ENCODE data around the gene EFNA2.

The EFNA2 gene

GRCh38 chr19:1248786-1249297 is 36.8 kb upstream of the EFNA2 start:
- Histone ChIP-seq H3K23ac (ENCODE audit: low read depth, low read length, poor library complexity) (peak overlapping the region; percentile 97), H3K14ac (ENCODE audit: low read length) (no peak overlapping the region), H3K9ac (ENCODE audit: low read depth, low read length, poor library complexity) (peak overlapping the region; percentile 91), H2BK12ac (ENCODE audit: low read length) (no peak overlapping the region), H4K8ac (ENCODE audit: low read depth, low read length) (no peak overlapping the region), H3K4ac (ENCODE audit: low read length) (peak overlapping the region; percentile 53), H4K91ac (ENCODE audit: low read depth, low read length, poor library complexity) (no peak overlapping the region), H3K18ac (ENCODE audit: low read length) (peak overlapping the region; percentile 98), H3K4me2 (ENCODE audit: insufficient read depth, low read length, poor library complexity, severe bottlenecking) (peak overlapping the region; percentile 64), H2AK5ac (ENCODE audit: low read depth, low read length) (peak overlapping the region; percentile 92), H3K9me3 (replicated peaks in 1 of 2; ENCODE audit: control insufficient read depth in 2 of 2, insufficient read depth in 1 of 2, low read depth in 1 of 2, low read length in 2 of 2) (no peaks in the 10 kb centered on the region), H2BK120ac (ENCODE audit: low read depth, low read length) (peak overlapping the region; percentile 87), H3K79me1 (ENCODE audit: low read depth, low read length) (peaks cover 21% of the 10 kb centered on the region), H3K36me3 (replicated peaks in 1 of 2; ENCODE audit: control insufficient read depth in 2 of 2, insufficient read depth in 2 of 2, low read length in 2 of 2) (peaks cover 16 to 34% of the 10 kb centered on the region in 2 donors), H2BK5ac (ENCODE audit: low read length) (peak overlapping the region; percentile 93), H3K4me3 (ENCODE audit: low read length in 2 of 2) (peak overlapping the region; percentile 95 to 98), H2BK15ac (ENCODE audit: low read length) (peak overlapping the region; percentile 83), H2AFZ (ENCODE audit: low read length) (peak overlapping the region; percentile 86), H3K27ac (replicated peaks; ENCODE audit: low read length) (peak overlapping the region; percentile 95), H3K4me1 (ENCODE audit: control insufficient read depth in 2 of 2, insufficient read depth in 1 of 2, low read depth in 1 of 2, low read length in 2 of 2) (peaks cover 14 to 38% of the 10 kb centered on the region in 2 donors), H3K27me3 (ENCODE audit: control insufficient read depth in 3 of 3, insufficient read depth in 3 of 3, low read depth in 1 of 3, low read length in 3 of 3) (no peaks in the 10 kb centered on the region)
- no CpG with 5 or more reads among the region's 74 CpGs for WGBS, 2 donors (ENCODE audit: extremely low coverage in 2 of 2, insufficient read length in 2 of 2, insufficient replicate concordance in 1 of 2)
- DNase-seq (ENCODE audit: low spot score), result no peak

GRCh38 chr19:1249298-1249989 is 36.2 kb upstream of the EFNA2 start:
- Histone ChIP-seq H3K4me1 (ENCODE audit: control insufficient read depth in 2 of 2, insufficient read depth in 1 of 2, low read depth in 1 of 2, low read length in 2 of 2) (peaks cover 16 to 39% of the 10 kb centered on the region in 2 donors), H3K27me3 (ENCODE audit: control insufficient read depth in 3 of 3, insufficient read depth in 3 of 3, low read depth in 1 of 3, low read length in 3 of 3) (no peaks in the 10 kb centered on the region), H2BK15ac (ENCODE audit: low read length) (peak overlapping the region; percentile 81), H3K23ac (ENCODE audit: low read depth, low read length, poor library complexity) (peak overlapping the region; percentile 100), H3K9me3 (replicated peaks in 1 of 2; ENCODE audit: control insufficient read depth in 2 of 2, insufficient read depth in 1 of 2, low read depth in 1 of 2, low read length in 2 of 2) (no peaks in the 10 kb centered on the region), H2AFZ (ENCODE audit: low read length) (no peak overlapping the region), H3K79me1 (ENCODE audit: low read depth, low read length) (peaks cover 22% of the 10 kb centered on the region), H4K91ac (ENCODE audit: low read depth, low read length, poor library complexity) (no peak overlapping the region), H3K18ac (ENCODE audit: low read length) (peak overlapping the region; percentile 98), H2BK120ac (ENCODE audit: low read depth, low read length) (peak overlapping the region; percentile 87), H3K4me3 (ENCODE audit: low read length in 2 of 2) (peak overlapping the region; percentile 98 to 99), H3K36me3 (replicated peaks in 1 of 2; ENCODE audit: control insufficient read depth in 2 of 2, insufficient read depth in 2 of 2, low read length in 2 of 2) (peaks cover 22 to 35% of the 10 kb centered on the region in 2 donors), H3K4me2 (ENCODE audit: insufficient read depth, low read length, poor library complexity, severe bottlenecking) (peak overlapping the region; percentile 64), H3K27ac (replicated peaks; ENCODE audit: low read length) (peak overlapping the region; percentile 95), H4K8ac (ENCODE audit: low read depth, low read length) (no peak overlapping the region), H3K14ac (ENCODE audit: low read length) (peak overlapping the region; percentile 14), H2BK5ac (ENCODE audit: low read length) (peak overlapping the region; percentile 99), H2AK5ac (ENCODE audit: low read depth, low read length) (peak overlapping the region; percentile 92), H3K4ac (ENCODE audit: low read length) (peak overlapping the region; percentile 53), H2BK12ac (ENCODE audit: low read length) (no peak overlapping the region), H3K9ac (ENCODE audit: low read depth, low read length, poor library complexity) (peak overlapping the region; percentile 97)
- WGBS, 2 donors (ENCODE audit: extremely low coverage in 2 of 2, insufficient read length in 2 of 2, insufficient replicate concordance in 1 of 2), result no CpG with 5 or more reads among the region's 102 CpGs
- DNase-seq (ENCODE audit: low spot score), result peak; percentile 97

- peak overlapping the region; percentile 92 for H2AK5ac ChIP-seq (ENCODE audit: low read depth, low read length)
- H3K79me1 ChIP-seq (ENCODE audit: low read depth, low read length), result peaks cover 26% of the 10 kb centered on the region
- no peak overlapping the region for H2BK120ac ChIP-seq (ENCODE audit: low read depth, low read length)
- H3K4me2 ChIP-seq (ENCODE audit: insufficient read depth, low read length, poor library complexity, severe bottlenecking), result peak overlapping the region; percentile 49
- H3K4me1 ChIP-seq (ENCODE audit: control insufficient read depth in 2 of 2, insufficient read depth in 1 of 2, low read depth in 1 of 2, low read length in 2 of 2), result peaks cover 13 to 35% of the 10 kb centered on the region in 2 donors
- DNase-seq (ENCODE audit: low spot score), result no peak
- no peak overlapping the region for H2BK15ac ChIP-seq (ENCODE audit: low read length)
- H2BK5ac ChIP-seq (ENCODE audit: low read length), result peak overlapping the region; percentile 99
- peak overlapping the region; percentile 98 to 99 for H3K4me3 ChIP-seq (ENCODE audit: low read length in 2 of 2)
- peak overlapping the region; percentile 14 for H3K14ac ChIP-seq (ENCODE audit: low read length)
- H2AFZ ChIP-seq (ENCODE audit: low read length), result no peak overlapping the region
- no peak overlapping the region for H2BK12ac ChIP-seq (ENCODE audit: low read length)
- peaks cover 28 to 39% of the 10 kb centered on the region in 2 donors for H3K36me3 ChIP-seq (replicated peaks in 1 of 2; ENCODE audit: control insufficient read depth in 2 of 2, insufficient read depth in 2 of 2, low read length in 2 of 2)
- H3K27ac ChIP-seq (replicated peaks; ENCODE audit: low read length), result peak overlapping the region; percentile 85
- WGBS, 2 donors (ENCODE audit: extremely low coverage in 2 of 2, insufficient read length in 2 of 2, insufficient replicate concordance in 1 of 2), result no CpG with 5 or more reads among the region's 67 CpGs
- no peak overlapping the region for H4K8ac ChIP-seq (ENCODE audit: low read depth, low read length)
- peak overlapping the region; percentile 53 for H3K4ac ChIP-seq (ENCODE audit: low read length)
- no peak overlapping the region for H4K91ac ChIP-seq (ENCODE audit: low read depth, low read length, poor library complexity)
- peak overlapping the region; percentile 100 for H3K23ac ChIP-seq (ENCODE audit: low read depth, low read length, poor library complexity)
- H3K9me3 ChIP-seq (replicated peaks in 1 of 2; ENCODE audit: control insufficient read depth in 2 of 2, insufficient read depth in 1 of 2, low read depth in 1 of 2, low read length in 2 of 2), result no peaks in the 10 kb centered on the region
- H3K27me3 ChIP-seq (ENCODE audit: control insufficient read depth in 3 of 3, insufficient read depth in 3 of 3, low read depth in 1 of 3, low read length in 3 of 3), result no peaks in the 10 kb centered on the region
- peak overlapping the region; percentile 98 for H3K18ac ChIP-seq (ENCODE audit: low read length)
- H3K9ac ChIP-seq (ENCODE audit: low read depth, low read length, poor library complexity), result peak overlapping the region; percentile 97
Observed at GRCh38 chr19:1249990-1250436, 35.7 kb upstream of the EFNA2 start.

Data from neuronal stem cell (in vitro differentiated cells).